Measurements from ENCODE around the gene B4GALT3.

- TF ChIP-seq BMI1 (IDR thresholded peaks at IDR 0.05; ENCODE audit: low read length) (no peak), CEBPB (tag; IDR thresholded peaks at IDR 0.05) (no peak), KDM5B (IDR thresholded peaks at IDR 0.05; ENCODE audit: insufficient replicate concordance, low read depth, low read length) (no peak), EZH2 (IDR thresholded peaks at IDR 0.05; ENCODE audit: borderline replicate concordance, low read depth, low read length) (no peak), ZBTB49 (CRISPR knock-in tag; IDR thresholded peaks at IDR 0.05; ENCODE audit: borderline replicate concordance) (no peak)
- TF ChIP-seq, protein P1, sequence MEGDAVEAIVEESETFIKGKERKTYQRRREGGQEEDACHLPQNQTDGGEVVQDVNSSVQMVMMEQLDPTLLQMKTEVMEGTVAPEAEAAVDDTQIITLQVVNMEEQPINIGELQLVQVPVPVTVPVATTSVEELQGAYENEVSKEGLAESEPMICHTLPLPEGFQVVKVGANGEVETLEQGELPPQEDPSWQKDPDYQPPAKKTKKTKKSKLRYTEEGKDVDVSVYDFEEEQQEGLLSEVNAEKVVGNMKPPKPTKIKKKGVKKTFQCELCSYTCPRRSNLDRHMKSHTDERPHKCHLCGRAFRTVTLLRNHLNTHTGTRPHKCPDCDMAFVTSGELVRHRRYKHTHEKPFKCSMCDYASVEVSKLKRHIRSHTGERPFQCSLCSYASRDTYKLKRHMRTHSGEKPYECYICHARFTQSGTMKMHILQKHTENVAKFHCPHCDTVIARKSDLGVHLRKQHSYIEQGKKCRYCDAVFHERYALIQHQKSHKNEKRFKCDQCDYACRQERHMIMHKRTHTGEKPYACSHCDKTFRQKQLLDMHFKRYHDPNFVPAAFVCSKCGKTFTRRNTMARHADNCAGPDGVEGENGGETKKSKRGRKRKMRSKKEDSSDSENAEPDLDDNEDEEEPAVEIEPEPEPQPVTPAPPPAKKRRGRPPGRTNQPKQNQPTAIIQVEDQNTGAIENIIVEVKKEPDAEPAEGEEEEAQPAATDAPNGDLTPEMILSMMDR (IDR thresholded peaks at IDR 0.05 in 2 of 3, conservative IDR thresholded peaks at IDR 0.05 in 1 of 3; ENCODE audit: insufficient read depth in 2 of 3, low read depth in 1 of 3, low read length in 3 of 3): peak; percentile 25 to 62 (median 29); a peak in 5 of 6 replicates
Observed at GRCh38 chr1:161159087-161159912, 18.0 kb downstream of the B4GALT3 start, which contains the start of gene USP21.

Measured in K562 (cell line).